ELR (cell line): ENCODE results near the gene SCUBE1.

Experiments used
- DNase-seq: peaks from one replicate; pipeline ENCODE4 v3.0.0-alpha.2; 2015; ENCODE audit warnings: low read depth

Gene SCUBE1

GRCh38 chr22:43213962-43214361, 129.2 kb downstream of the SCUBE1 start:
- DNase-seq, result no peak

- DNase-seq, result no peak
These were observed 130.1 kb downstream of the SCUBE1 start for GRCh38 chr22:43213051-43213450.

GRCh38 chr22:43212434-43212952, 130.7 kb downstream of the SCUBE1 start:
- no peak for DNase-seq

- no peak for DNase-seq
These were observed 131.2 kb downstream of the SCUBE1 start for GRCh38 chr22:43211941-43212433.

- no peak for DNase-seq
These were observed 132.3 kb downstream of the SCUBE1 start for GRCh38 chr22:43210631-43211515.

GRCh38 chr22:43209971-43210370, 133.2 kb downstream of the SCUBE1 start:
- DNase-seq, result no peak

GRCh38 chr22:43209523-43209890, 133.7 kb downstream of the SCUBE1 start:
- no peak for DNase-seq

GRCh38 chr22:43208703-43209522, 134.3 kb downstream of the SCUBE1 start:
- no peak for DNase-seq

GRCh38 chr22:43207849-43208702, 135.1 kb downstream of the SCUBE1 start:
- no peak for DNase-seq

- no peak for DNase-seq
These were observed 135.8 kb downstream of the SCUBE1 start for GRCh38 chr22:43207386-43207785.

GRCh38 chr22:43206509-43207161, 136.5 kb downstream of the SCUBE1 start:
- no peak for DNase-seq

- DNase-seq, result no peak
These were observed 137.2 kb downstream of the SCUBE1 start for GRCh38 chr22:43205748-43206508.

GRCh38 chr22:43205261-43205691, 137.9 kb downstream of the SCUBE1 start:
- no peak for DNase-seq

- no peak for DNase-seq
These were observed 139.6 kb downstream of the SCUBE1 start for GRCh38 chr22:43203471-43203981.

- DNase-seq, result no peak
These were observed 140.3 kb downstream of the SCUBE1 start for GRCh38 chr22:43202756-43203410.

GRCh38 chr22:43202326-43202725, 140.8 kb downstream of the SCUBE1 start:
- DNase-seq, result no peak

GRCh38 chr22:43201486-43202219, 141.5 kb downstream of the SCUBE1 start:
- no peak for DNase-seq

GRCh38 chr22:43200555-43200954, 142.6 kb downstream of the SCUBE1 start:
- DNase-seq, result no peak

- DNase-seq, result no peak
These were observed 143.1 kb downstream of the SCUBE1 start for GRCh38 chr22:43200031-43200430.
